GM19468 (cell line): ENCODE results near the gene TNS3.

Experiments used
- ATAC-seq: cut with Tn5 transposase; IDR thresholded peaks from one replicate; pipeline ENCODE4 v1.9.1; 2021; ENCODE audit warnings: mild to moderate bottlenecking, moderate library complexity, moderate number of reproducible peaks; ENCODE audit not compliant: unreplicated experiment; ENCODE audit errors: extremely low read depth

Gene TNS3

DNA sequence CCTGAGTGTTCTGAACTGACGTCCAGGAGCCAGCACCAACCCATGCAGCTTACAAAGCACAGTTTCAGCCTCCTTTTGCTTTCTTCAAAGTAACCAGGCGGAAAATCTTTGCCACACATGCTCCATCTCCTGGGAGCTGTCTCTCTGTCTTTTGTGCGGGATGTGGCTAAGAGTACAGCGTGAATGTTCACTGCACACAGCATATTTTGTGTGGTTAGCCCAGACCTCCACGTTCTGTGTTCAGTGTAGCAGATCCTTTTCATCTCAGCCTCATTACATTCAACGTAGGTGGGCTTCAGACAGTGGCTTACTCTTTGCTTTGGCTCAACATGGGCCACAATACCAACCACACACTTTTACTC lies 200.8 kb downstream of the TNS3 start:
- ATAC-seq = no peak

DNA sequence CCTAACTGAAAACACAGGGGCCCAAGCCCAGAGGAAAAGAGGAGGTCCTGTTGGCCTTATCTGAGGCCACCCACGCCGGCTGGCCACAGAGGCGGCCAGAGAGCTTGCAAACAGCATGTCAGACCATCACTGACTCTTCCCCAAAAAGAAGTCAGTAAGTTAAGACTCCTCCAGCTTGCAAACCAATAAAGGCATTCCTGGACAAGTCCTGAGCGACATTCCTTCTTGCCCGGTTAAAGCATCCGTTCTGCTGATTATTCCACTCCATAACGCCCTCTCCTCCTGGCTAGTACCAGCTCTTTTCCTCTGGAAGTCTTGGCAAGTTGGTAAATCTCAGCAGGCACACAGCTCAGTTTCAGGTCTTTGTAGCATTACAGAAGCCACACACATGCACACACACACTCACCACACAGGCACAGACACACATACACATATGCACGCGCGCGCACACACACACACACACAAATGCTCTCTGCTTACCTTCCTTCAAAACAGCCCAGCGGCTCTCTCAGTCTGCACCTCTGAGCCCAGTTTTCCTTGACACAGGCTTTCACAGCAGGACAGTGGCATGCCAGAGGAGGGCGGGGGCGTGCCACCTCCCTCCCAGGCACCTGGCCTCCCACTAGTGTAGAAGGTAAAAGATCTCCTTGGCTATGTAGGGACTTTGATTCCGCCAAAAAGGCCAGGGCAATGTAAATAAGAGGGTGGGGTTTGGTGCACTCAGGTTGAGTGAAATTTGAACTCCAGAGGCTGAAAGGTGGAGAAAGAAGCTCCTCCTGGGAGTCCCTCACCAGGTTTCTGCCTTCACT lies 201.4 kb downstream of the TNS3 start:
- ATAC-seq = no peak

DNA sequence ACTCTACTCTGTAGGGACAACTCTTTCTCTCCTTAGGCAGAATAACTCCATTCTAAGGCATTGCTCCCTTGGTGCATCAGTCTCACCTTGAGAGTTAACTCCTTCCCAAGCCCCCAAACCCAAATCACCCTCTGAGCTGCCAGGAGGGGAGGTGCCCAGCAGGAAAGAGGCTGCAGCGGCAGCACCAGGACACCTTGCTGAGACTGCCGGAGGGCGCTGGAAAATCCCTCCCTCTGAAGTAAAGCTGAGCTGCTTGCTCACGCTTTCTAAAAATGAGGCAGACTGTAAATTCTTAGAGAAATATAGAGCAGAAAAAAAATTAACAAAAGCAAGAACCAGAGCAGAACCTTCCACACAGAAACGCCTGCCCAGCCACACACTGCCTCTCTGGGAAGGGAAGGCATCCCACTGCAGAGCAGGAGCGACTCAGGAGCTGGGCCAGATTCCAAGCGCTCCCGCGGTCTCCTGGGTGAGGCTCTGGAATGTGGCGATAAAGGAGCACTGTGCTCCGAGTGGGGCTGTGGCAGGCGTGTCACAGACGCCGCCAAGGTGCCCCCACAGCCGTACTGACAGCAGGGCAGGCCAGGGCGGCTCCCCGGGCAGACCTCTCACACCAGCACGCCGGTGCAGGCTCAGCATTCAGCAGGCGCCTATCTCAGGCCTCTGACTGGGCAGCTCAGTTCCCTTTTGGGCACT lies 202.1 kb downstream of the TNS3 start:
- no peak for ATAC-seq

DNA sequence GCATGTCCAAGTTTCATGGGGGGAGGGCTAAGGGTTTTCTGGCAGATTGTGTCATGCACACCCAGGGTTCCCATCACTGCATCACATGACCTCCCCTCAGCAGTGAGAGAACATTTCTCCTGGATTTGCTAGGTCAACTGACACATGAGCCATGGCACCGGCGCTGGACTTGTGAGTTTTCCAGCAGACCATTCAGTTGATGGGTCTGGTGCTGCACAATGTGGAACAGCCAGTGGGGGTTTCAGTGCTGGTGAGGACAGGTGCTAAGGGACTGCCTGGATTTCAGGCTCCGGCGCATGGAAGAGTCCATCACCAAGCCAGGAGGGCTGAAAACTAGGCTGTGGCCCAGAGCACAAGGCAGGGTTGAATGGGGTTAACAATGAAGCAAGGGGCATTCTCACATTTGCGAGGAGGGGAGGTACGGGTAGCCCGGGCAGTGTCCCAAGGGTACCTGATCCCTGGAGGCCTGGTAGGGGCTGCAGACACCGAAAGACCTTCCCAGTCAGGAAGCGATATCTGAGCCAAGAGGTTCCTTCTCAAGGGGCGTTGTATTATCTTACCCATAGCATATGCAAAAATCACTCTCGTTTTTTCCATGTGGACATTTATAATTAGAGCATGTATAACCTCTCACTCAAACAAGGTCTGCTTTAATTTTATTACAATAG lies 203.0 kb downstream of the TNS3 start:
- no peak for ATAC-seq

DNA sequence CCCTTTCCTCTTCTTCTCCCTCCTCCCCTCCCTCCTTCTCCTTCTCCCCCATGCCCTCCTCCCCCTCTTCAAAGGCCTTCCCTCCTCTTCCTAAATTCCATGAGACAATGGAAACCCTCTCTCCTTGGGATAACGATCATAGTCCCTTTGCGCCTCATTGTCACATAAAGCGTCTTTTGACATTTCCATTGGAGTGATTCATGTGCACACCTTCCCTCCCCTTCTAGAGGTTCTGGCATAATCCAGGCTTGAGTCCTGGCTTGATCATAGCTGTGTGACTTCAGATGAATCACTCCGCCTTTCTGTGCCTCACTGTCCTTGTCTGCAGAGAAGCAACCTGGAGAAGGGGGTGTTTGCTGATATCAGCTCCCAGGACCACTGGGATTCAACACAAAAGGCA lies 204.2 kb downstream of the TNS3 start:
- no peak for ATAC-seq

DNA sequence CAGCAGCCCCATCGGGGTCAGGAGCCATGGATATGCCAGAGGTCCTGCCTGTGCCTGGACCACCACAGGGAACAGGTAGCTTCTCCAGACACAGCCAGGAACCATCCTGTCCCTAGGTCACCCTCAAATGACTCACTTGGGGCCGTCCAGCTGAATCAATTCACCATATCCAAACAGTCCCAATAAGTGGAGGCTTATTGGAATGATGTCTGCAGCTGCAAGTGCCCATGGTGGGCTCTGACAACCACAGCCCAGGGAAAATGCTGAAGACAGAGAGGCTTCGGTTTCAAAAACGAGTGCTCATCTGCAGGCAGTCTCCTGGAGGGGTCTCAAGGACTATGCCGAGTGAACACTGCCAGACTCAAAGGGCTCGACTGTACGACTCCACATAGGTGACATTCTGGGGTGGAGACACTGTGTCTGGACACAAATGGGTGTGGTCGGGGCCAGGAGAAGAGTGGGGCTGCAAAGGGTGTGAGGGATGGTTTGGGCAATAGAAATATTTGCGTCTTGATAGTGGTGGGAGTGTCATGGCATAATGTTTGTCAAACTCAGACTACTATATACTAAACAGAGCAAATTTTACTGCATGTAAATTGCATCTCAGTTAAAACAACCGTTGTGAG lies 204.8 kb downstream of the TNS3 start:
- no peak for ATAC-seq

DNA sequence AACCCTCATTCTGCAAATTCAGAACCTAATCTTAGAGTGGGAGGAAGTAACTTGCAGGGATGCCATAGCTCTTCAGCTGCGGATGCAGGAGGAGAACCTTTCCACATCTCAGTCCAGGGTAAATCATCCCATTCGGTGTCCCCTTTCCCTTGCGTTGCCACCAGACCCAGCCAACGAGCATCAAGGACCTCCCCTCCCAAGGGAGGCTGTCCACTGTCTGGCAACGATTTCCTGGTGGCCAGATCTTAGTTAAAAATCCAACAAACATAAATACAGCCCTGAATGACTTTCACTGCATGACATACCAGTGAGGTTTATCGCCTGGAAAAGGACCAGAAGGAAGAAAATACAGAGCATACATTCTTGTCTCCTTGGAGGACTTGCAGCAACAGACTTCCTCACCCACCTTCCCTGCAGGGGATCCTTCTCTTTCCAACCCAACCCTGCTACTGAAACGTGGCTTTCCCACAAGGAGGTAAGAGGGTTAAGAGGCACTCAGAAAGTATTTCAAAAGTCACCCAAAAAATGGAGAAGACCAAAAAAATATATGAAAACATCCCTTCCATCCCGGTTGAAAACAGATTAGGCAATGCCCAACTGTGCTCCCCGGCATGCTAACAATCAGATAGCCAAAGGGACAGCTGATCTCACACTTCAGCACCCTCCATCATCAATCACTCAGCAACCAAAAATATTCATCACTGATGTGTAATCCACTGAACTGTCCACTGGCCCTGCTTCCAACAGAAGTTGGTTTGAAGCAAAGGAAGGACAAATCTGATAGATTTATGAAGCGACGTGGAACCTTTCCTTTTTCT lies 206.6 kb downstream of the TNS3 start:
- no peak for ATAC-seq

DNA sequence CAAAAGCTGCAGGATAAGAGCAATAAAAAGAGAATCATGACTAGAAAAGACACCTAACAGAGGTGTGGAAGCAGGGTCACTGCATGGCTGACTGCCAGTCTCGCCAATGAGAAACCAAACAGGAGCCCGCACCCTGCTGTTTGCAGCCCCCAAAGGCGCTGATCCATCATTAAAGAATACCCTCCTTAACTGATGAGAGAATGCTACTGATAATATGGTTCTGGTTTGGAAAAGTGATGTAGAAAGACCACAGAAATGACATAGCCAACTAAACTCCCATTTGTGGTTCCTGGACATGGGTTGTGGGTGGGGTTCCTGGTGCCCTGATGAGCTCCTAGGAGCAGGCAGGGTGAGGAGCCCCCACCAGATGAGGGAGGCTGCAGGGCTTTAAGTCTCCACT lies 207.4 kb downstream of the TNS3 start:
- ATAC-seq = no peak

DNA sequence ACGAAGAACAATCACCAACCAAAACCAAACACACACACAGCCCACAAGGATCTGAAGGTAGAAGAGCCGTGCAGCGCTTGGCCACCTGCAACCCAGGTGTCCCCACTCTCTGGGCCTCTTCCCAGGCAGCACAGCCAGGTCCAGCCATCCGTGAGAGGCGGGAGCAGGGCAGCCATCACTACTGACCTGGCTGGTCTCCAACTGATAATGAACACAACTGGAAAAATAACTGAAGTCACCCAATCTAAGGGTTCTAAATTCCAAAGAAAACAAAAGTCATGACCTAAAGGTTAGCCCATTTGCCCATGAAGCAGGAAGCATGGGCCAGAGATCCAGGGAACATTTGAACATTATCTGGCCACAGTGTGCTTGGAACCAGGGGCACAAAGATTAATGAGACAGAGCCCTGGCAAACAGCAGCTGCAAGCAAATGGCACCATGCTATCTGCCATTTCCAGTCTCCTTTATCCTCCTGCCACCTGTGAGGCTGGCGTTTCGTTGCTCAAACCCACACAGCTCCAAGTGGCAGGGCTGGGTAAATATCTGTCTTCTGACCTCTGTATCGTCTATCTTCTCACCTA lies 207.9 kb downstream of the TNS3 start:
- ATAC-seq = no peak

DNA sequence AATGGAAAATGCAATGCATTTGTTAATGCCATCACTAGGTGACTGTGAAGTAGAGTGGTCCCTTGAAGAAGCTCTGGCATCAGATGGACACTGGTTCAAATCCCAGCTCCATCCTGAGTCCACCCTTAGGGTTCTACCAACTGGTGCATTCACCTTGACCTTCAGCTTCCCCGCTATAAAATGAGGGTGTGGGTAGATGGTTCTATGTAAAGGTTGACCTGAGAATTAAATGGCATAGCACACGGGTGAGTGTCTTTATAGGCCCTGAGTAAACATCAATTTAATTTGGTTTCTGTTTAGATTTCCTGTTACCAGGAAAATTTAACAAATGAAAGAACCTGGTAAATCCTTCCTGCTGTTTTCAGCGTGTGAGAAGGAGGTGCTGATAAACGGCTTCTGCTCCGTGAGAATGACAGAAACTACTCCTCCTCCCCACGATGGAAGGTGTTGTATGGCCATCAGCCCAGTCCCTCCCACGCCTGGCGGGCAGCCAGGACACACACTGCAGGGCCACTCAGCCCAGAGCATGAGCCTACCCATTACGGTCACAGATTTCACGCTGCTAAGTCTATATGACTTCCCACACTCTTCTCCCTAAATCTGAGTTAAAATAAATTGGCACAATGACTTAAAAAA lies 210.1 kb downstream of the TNS3 start:
- ATAC-seq = no peak

DNA sequence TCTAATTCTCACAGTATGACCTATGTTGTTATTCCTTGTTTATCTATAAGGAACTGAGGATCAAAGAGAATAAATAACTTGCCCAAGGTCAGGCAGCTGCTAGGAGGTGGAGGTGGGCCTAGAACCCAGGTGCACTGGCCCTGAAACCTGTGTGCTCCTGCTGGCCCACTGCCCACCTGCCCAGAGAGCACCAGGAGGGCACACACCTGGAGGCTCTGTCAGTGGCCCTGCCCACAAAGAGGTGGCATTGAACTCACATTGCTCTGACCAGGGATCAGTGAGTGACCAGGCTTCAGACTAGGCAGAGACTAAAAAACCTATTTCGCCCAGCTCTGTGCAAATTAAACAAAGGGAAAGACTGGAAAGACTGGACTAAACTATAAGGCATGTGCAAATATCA lies 210.6 kb downstream of the TNS3 start:
- ATAC-seq = no peak

DNA sequence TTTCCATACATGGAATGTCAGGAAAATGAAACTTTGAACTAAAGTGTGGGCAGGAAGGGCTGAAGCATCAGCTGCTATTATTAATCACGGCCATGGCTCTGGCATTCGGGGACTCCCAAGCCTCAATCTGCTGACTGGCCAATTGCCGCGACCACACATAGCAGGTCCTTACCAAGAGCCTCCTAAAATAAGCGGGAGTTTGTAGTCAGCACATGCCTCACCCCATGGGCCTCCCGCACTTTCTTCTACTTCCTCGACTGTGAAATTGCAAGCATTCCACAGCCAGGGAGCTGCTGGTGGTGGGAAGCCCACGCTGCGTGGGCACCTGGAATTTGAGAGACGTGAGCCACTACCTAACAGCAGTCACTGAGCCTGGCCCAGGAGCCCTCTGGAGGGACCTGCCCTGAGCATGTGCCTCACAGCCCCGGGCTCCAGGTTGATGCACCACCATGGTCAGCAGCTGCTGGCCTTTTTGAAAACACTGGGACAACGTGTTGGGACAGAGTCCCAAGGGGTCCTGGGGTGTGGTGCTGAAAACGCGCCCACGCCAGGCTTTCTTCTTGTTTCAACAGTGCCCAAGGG lies 211.4 kb downstream of the TNS3 start:
- ATAC-seq = no peak

DNA sequence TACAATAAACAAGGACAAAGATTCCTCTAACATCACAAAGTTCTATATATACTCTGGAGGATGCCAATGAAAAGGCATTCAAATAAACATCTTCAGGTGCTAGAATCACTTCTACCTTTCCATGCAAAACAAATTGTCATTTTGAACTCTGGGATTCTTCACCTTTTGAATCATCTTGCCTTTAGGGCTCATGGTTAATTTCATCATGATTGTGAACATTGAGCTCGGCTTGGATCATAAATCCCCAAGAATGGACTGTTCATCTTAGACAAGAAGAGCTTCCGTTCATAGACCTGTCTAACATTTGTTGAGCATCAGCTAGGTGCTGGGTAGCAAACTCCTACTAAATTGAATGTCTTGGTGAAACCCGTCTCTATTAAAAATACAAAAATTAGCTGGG lies 212.2 kb downstream of the TNS3 start:
- ATAC-seq = no peak

DNA sequence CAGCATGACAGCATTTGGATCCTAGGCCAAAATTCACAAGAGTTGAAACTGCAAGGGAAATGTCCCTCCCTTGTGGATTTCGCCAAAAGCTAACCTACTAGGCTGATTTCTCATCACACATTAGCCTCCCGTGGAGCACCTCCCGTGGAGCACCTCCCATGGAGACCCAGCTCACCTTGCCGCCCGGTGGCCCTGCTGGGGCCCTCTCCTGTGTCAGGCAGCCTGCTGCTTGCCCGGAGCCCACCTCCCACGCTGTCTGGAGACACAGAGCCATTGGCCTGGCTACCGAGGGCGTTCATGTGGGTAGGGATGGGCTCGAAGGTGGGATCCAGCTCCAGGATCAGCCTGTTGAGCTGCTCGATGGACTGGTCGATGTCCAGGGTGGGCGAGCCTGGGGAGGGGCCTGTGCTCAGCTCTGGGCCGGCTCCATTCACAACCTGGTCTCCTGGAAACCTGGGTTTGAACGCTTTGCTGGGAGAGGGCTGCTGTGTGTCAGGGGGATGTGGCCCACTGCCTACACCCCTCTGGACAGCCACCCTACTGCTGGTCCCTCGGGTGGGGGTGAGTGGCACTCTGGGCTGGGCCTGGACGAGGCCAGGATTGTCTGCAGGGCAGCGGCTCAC lies 213.6 kb downstream of the TNS3 start:
- no peak for ATAC-seq

DNA sequence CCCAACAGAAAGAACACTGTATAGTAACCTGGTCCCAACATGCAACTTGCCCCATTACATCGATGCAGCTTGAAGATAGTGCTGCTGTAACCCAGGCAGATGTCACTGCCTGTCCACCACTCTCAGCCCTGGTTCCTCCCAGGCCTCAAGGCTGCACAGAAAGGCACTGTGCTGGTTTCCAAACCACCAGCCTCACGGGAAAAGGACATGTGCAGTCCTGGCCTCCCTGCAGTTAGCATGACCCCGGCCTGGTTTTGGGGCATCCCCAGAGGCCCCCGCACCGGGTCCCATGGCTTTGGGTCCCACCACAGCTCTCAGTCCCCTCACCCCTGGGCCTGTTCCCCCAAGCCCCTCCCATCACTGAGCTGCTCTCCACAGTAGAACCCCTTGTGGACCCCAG lies 214.5 kb downstream of the TNS3 start:
- no peak for ATAC-seq

DNA sequence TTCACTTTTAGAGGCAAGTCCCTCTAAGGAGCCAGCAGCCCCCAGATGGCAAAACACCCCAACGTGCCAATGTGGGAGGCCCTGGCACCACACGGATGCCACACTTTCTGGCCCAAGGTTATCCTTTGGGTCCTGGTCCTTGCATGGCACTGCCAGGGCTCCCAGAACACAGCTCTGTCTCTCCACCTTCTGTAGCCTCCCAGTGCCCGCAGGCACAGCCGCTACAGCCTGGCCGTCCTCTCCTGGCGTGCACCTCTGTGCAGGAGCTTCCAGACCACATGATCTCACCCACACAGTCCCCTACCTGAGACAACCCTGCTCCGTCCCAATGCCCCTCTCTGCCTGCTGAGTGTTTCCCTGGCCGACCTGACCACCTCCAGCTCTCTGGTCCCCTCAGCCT lies 215.0 kb downstream of the TNS3 start:
- no peak for ATAC-seq

DNA sequence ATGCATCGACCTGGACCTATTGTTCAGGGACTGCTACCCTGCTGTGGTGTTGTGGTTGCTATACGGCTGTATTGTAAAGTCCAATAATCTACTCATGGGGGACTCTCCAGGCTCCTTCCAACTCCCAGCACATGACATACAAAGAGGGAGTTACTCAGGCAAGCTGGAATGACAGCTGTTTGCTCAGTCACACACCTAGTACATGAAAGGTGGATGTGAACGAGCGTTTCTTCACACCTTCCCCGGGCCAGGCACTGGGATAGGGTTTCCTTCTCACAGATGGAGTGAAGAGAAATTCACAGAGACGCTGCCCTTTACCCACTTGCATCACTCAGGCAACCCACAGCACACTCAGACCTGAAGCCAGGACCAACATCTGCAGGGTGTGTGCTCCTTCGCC lies 215.7 kb downstream of the TNS3 start:
- ATAC-seq = no peak

DNA sequence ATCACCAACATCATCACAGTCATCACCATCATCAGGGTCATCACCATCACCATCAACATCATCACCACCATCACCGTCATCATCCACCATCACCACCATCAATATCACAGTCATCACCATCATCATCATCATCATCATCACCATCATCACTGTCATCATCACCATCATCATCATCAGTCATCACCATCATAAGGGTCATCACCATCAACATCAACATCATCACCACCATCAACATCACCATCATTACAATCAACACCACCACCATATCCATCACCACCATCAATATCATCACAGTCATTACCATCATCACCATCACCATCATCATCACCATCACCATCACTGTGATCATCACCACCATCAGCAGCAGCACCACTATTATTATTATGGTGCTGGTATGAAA lies 218.9 kb downstream of the TNS3 start:
- ATAC-seq = no peak
